NCI-H524 (cell line): ENCODE data around the gene ST6GALNAC5.
"Not testable (repeated sequence)": the region's sequence is repeated elsewhere in the genome, so short reads cannot be mapped to it uniquely, and the experiment has no call there.

Experiments used
- DNase-seq, 2 experiments: peaks; one replicate each; lab custom pipeline; 2025; lab: John Stamatoyannopoulos, UW

The ST6GALNAC5 gene

DNA sequence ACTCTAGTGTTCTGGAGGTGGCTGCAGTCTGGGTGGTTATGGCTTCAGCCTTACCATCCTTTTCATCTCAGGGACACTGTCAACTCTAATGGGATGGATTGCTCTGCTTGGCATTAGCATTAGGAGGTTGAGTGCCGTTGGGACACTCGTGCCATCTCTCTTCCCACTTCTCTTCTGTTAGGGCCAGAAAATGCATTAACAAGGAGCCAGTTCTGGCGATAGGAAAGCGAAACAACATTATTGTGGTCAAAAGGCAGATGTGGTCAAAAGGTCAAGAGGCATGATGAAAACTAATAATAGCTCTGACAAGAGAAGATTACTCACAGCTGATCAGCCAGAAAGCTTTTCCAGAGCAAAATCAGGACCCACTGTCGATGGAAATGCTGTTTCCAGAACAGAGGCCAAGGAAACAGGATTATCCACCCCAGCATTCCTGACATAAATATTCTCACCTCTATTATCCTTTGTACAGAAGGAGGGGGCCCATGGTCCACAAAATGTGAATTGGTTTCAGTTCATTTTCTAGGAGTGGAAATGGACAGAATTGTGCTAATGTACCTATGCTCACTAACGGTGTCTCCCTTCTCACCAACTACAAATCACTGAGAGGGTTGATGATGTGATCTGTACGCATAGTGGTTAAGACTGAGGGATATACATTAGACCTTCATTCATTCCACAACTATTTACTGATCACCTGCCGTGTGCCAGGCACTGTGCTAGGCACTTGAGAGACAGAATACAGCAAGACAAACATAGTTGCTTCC, 72.0 kb downstream of the ST6GALNAC5 start:
- DNase-seq, result no peak

DNA sequence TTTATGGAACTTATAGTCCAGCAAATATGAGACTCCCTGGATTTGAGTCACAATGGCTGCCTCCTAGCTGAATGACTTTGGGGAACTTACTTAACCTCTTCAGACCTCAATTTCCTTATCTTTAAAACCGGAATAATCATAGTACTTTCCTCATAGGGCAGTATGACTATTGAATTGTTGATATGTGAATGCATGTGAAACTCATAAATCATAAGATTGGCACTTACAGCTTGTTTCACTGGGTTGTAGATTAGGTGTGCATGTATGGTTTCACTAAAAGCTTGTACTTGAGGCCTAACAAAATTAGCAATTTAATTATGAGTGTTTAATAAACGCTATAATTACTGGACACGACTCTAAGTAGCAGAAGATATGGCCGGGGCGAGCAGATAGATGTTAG, 72.5 kb downstream of the ST6GALNAC5 start:
- DNase-seq, result no peak

DNA sequence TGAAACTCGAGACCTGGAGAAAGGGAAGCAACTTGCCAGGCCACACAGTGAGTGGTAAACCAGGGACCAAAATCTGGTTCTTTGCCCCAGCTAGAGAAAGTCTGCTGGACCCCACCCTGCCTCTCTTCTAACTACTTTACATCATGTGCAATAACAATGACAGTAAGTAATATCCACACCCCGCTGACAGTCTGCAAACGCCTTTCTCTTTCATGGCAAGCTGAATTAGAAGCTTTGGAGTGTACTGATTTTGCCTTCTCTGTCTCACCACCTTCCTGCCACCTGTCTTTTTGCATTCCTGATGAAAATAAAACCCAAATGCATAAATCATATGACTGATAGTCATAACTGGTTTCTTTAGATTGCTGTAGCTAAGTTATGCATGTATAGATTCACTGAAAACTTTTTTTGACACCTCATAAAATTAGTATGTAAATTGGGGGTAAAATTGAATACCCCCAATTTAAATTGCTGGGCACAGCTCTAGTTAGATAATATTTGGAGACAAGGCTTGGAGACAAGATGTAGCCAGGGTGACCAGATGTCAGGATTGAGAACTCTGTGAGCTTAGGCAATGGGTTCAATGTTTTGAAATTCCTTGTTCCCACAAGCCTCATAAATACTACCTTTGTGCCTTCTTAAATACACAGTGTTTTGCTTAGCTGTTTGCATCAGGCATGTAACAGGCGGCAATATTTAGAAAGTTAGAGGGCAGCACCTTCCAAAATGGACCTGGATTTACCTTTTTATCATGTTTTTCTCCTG, 73.5 kb downstream of the ST6GALNAC5 start:
- no peak for DNase-seq

DNA sequence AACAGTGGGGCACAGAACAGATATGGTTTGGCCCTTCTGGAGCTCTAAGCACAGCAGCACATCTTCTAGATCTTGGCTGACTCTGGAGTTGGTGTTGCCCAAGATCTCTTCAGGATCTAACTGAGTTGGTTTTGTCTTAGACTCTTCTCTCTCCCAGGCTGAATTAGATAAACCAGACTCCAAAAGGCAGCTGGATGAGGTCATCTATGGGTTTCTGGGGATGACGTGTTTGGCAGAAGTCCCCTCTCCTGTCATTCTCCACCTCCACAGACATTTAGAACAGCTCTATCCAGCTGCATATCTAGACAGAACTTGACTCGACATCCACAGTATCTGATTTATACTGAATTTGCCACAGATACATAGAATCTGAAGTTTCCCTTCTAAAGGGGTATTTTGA, 75.3 kb downstream of the ST6GALNAC5 start:
- DNase-seq, result no peak

DNA sequence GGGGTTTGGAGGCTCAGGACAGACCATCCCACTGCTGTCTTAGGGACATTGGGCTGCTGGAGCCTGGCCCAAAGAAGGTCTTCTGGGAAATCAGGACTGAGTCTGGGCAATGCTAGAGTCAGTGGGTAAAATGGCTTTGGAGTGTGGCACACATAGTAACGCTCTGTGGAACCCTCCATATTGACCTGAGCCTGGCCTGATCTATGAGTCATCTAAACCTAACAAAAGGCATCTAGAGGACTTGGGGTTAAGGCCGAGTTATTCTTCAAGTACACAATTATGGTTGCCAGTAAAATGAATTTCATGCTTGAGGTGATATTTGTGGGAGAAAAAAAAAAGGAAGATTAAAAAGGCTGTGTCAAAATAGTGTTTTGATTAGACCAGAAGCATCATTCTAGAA, 77.7 kb downstream of the ST6GALNAC5 start:
- no peak for DNase-seq

DNA sequence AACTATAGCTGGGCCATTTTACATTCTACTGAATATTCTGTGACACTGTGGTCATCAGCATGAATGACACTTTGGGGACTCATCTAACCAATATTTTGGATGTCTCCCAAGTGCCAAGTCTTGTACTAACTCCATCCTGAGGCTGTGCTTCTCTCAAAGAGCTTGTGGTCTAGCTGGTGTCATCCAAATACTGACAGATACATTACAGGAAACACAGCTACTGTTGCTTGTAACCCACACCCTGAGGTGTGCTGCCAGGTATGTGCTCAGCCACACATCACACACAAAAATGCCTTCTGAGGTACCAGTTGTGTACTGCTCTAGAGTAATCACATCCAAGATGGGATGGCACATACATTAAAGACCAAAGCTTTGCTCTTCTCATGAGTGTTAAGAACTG, 81.6 kb downstream of the ST6GALNAC5 start:
- DNase-seq, result no peak

DNA sequence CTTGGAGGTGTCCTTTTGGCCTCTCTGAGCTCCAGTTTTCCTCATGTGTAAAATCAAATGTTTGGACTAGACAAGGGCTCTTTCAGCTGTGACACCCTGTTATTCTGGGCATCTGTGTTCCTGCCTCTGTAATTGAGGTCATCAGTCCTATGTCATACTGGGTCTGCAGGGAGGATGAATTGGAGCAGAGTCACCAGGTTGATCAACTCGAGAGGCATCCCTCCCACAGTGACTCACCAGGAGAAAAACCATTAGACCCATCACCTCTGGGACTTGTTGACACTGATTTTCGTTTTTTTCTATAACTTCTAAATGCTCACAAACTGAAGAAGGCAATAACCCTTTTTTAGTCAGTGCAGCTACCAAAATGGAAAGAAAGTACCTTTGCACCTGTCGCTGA, 82.2 kb downstream of the ST6GALNAC5 start:
- no peak for DNase-seq

DNA sequence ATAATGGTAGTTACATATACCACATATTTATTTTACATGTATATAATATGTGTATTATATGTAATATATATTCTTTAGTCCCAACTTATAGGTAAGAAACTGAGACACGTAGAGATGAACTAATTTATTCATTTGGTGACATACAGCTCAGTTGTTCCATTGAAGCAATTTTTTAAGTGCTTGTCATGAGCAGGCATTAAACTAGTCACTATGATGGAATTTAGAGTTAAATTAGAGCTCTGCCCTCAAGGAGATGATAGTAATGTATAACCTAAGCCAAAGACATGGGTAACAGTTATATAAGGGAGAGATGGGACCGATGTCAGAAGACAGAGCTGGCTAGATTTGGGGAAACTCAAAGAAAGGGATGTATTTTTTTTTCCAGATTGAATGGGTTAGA, 83.0 kb downstream of the ST6GALNAC5 start:
- DNase-seq, result no peak

DNA sequence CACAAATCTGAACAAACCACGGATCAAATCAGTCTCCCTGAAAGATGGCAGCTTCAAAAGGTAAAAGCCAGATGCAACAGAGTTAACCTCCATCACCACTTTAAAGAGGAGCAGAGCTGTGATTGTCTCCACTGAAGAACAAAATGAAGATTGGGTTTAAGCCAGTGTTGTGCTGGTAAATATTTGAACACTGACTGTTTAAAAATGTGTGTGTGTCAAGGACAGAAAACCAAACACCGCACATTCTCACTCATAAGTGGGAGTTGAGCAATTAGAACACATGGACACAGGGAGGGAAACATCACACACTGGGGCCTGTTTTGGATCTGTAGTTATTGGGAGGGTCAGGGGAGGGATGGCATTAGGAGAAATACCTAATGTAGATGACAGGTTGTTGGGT, 83.9 kb downstream of the ST6GALNAC5 start:
- DNase-seq, result no peak

DNA sequence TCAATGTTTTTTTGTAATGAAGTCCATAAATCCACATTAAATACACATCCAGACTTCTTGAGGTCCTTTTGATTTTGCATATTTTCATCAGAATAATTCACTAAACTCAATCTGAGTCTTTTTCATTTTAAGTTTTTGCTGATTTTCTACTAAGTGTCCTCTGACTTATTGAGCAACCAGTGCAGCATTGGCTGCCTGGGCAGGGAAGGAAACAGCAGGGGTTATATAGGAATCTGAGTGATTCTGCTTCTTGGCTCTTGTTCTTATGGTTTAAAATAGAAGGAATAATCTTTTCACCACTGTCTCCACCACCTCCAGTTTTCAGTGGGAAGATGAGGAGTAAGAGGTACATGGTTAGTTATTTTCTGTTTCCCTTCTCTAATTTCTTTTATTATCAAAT, 88.4 kb downstream of the ST6GALNAC5 start:
- DNase-seq, result no peak

DNA sequence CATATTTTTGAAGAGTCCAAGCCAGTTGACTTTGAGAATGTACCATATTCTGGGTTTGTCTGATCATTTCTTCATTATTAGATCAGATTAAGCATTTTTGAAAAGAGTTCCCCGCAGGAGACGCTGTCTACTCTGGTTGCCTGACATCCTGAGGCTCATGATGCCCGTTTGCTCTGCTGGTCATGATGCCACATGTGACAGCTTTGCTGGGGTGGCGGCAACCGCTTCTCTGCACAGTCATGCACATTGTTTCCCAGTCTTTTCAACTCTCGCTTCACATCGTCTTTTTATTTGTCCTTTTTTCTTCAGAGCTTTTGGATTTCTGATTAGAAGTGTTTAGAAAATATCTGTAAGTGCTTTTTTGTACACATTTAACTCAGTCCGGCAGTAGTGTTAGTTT, 90.7 kb downstream of the ST6GALNAC5 start:
- DNase-seq, result no peak

DNA sequence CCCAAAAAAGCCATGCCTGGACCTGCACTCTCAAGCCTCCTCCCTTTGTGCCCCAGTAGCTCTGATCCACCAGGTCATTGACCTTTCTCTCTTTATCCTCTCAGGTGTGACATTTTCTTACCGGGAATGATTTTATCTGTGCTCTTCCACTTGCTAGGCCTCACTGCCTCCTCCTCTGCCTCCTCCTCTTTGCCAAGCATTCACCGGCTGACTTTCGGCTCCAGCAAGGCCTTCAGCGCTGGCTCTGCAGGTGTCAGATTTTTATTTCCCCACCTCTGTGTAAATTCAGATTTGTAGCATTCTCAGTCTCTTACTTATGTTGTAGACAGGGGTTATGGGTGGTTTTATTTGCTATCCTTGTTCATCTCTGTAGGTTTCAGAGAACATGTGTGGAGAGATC, 91.5 kb downstream of the ST6GALNAC5 start:
- DNase-seq, result no peak

DNA sequence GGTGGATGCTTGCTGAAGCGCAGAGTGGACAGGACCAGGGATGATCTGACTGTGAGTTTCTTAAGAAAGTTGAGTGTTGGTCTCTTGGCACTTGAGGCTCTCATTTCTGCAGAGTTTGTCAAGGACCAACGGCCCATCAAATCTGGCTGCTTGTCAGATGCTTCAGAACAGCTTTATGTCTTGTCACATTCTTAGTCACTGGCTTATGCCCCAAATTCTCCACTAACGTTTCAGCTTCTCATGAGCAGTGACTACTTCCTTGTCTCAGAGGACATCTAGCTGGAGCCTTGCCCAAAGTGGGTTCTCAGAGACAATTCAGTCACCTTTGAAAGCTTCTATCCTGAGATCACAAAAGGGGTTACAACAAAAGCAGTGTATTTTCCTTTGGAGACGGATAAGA, 92.3 kb downstream of the ST6GALNAC5 start:
- no peak for DNase-seq

DNA sequence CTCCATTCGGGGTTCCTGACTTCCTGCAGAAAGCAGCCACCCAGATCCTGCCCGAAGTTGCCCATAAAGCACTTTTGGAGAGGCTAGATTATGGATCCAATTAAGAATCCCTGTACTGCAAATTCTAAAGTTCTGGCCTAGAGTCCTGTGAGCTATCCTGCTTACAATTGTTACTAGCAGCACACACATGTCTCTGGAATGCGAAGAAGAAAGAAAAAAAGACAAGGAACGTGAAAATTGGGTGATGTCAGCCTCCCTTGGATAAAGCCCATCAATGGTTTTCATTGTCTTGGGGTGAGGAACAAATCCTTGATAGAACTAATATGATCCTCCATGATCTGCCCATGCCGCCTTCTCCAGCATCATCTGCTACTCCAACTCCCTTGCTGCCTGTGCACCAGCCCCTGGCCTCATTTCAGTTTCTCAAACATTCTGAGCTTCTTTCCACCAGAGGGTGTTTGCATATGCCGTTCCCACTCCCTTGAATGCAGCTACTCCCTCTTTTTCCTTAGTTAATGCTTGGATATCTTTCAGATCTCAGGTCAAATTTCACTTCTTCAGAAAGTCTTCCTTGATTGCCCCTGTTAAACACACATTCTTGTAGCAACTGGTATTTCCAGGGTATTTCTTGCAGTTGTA, 94.0 kb downstream of the ST6GALNAC5 start:
- DNase-seq, result no peak

DNA sequence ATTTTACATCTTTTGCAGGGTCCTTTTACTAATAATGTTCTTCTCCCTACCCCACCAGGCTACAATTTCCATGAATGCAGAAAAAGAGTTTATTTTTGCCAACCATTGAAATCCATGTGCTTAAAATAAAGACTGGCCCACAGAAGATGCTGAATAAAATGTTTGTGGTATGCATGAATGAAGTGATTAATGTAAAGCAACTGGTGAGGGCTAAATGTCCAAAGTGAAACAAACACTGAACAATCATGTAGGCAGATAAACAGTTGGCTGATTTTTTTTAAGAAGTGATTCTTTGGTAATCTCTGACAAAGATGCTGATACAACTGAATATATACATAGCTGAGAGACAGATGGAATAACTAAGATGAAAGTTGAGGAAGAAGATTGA, 94.5 kb downstream of the ST6GALNAC5 start:
- DNase-seq, result no peak

DNA sequence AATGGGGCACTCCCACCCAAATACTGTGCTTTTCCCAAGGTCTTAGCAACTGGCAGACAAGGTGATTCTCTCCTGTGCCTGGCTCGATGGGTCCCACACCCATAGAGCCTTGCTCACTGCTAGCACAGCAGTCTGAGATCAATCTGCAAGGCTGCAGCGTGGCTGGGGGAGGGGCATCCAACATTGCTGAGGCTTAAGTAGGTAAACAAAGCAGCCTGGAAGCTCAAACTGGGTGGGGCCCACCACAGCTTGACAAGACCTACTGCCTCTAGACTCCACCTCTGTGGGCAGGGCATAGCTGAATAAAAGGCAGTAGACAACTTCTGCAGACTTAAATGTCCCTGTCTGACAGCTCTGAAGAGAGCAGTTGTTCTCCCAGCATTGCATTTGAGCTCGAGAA, 114.0 kb downstream of the ST6GALNAC5 start:
- not testable (repeated sequence) for DNase-seq

DNA sequence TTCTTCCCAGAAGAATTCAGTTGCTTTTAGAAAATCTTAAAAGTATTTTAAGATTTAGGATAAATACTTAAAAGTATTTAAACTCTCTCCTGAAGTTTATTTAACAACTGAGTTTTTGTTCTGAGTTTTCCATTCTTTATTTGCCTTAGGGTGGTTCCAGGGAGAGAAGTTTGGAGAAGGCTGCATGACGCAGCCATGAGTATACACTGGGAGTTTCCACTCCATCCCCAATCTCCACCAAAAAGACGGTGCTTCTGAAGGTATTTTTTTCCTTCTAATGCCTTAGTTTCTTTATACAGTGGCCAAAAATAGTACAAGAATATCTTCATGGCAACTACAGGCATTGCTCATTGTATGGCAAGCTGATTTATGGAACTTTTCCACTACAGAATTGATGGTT, 122.7 kb downstream of the ST6GALNAC5 start:
- no peak for DNase-seq

DNA sequence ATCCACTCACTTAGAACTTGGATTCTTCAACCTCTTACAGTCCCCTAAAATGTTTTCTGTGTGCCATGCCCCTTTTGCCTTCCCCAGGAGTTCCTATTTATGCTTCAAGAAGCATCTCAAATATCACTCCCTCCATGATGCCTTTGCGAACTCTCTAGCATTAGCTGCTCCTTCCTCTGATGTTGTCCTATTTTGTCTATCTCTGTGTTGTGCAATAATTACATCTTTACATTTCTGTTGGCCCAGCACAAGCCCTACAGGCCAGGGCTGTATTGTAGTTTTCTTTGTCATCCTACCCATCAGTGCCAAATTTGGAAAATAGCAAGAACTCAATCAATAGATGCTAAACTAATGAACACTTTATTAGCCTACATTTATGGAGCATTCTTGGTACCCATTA, 125.8 kb downstream of the ST6GALNAC5 start:
- DNase-seq, result no peak

DNA sequence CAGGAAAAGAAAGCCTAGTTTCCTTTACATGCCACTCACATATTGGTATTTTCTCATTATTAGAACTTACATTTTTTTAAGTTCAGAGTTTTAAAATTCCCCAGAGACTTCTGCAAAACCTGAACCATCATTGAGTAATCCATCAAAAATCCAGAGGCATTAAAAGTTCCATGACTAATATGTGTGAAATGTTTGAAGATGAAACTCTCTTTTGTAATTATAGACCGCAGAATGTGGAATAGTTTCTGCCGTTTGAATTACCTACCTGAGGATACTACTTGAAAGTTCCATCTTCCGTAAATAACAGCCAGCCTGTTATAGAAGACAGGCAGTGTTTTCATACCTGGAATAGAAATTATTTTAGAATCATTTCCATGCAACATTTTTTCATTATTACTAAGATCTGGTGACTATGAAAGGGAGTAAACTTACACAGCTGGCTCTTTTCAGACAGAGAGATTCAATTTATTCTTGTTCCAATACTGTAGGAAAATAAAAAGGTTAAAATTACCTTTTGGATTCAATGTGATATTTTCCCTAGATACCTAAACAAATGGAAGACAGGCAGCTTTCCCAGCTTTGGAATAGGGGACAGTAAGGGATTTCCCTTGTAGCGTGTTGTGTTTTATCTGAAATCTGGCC, 131.4 kb downstream of the ST6GALNAC5 start:
- no peak for DNase-seq

DNA sequence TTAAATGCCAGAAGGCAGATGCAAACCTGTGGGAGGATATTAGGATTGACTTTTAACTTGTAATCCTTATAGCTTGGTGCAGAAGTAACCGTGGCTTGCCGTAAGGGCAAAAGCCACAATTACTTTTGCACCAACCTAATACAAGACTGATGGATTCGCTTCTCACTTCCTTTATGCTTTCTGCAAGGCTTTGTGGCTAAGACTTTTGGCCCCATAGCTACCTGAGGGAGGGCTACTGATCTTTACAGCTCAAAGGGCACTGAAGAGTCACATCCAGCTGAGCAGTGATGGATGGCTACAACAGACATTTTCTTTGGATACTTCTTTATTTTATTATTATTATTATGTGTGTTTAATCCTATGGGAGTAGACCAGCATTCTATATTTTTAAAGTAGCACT, 140.4 kb downstream of the ST6GALNAC5 start:
- DNase-seq, result no peak

DNA sequence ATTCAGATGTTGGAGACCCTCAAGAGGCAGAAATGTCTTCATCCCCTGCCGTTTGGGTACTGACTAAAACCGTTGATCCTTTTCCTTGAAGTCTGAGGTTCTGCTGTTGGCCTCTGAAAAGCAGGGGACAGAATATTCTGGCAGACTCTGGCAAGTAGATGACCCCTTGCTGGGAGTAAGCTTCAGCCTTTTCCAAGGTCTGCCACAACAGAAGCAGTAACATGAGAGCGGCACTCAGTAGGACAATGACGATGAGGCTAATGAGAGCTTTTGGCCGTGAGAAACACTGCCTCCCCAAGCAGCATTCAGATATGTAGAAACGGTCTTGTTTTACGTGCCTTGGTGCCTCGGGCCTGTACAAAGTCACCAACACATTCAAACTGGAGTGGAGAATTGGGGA, 143.7 kb downstream of the ST6GALNAC5 start:
- DNase-seq, result no peak

DNA sequence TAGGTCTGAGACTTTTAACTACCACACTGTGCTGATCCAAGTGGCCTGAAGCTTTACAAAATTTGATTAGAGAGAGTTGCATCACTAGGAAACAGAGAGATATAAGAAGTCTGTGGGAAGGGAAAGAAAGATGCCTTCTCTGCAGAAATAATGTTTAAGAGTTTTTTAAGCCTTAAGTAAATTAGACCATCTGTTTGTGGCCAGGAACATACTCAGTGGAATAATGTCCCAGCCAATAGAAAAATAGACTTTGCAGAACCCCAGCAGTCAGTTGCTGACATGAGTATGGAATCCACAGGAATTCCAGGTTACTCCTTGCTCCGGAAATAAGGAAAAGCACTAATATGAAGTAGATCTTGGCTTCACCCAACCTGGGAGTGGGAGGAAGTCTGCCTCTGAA, 144.8 kb downstream of the ST6GALNAC5 start:
- DNase-seq, result peak in 1 of 2 experiments; percentile 45
